ENCODE data around the gene HIKESHI. TPM values are rescaled to one million over a fixed set of nuclear protein-coding genes. Genes with fewer than 3 reads are reported as not detected.

The HIKESHI gene
- polyA plus RNA-seq, 3 donors: 21.5 to 71.2 (median 65.4) TPM

- no peak overlapping the region for H3K27ac Mint-ChIP-seq
- 94% methylated on average over 2 of the region's 7 CpGs for WGBS (ENCODE audit: insufficient coverage)
These were observed 67.6 kb downstream of the HIKESHI start for GRCh38 chr11:86369668-86370067.

GRCh38 chr11:86370171-86370570 is 68.1 kb downstream of the HIKESHI start:
- H3K4me2 ChIP-seq (replicated peaks; ENCODE audit: extremely low read depth, low read length, poor library complexity, severe bottlenecking): no peak overlapping the region
- H3K36me3 Mint-ChIP-seq: no peaks in the 10 kb centered on the region
- no peak overlapping the region for H3K4me3 Mint-ChIP-seq
- no peak overlapping the region for H3K4me3 ChIP-seq (replicated peaks in 1 of 3; ENCODE audit: low read depth in 2 of 3, low read length in 3 of 3)
- H3K27ac Mint-ChIP-seq: no peak overlapping the region
- intact Hi-C loops (cut with micrococcal nuclease): no loop called here
- H3K27ac ChIP-seq (ENCODE audit: low read depth in 1 of 2, low read length in 2 of 2): no peak overlapping the region
- no peak for TF ChIP-seq CTCF (IDR thresholded peaks at IDR 0.05)
- peaks cover 7 to 23% (median 18%) of the 10 kb centered on the region in 7 donors for H3K9me3 Mint-ChIP-seq
- peaks cover 0 to 6% (median 3%) of the 10 kb centered on the region in 3 donors for H3K27me3 Mint-ChIP-seq (ENCODE audit: low read depth in 3 of 3)
- H3K4me1 ChIP-seq (ENCODE audit: control insufficient read depth in 1 of 2, insufficient read depth in 2 of 2, low read length in 2 of 2): peaks cover 0 to 7% of the 10 kb centered on the region in 2 donors
- DNase-seq: no peak
- no peak overlapping the region for H2AFZ ChIP-seq (ENCODE audit: insufficient read depth, low read depth, low read length, poor library complexity, severe bottlenecking)
- WGBS (ENCODE audit: insufficient coverage): 100% methylated on average over 1 of the region's 4 CpGs
- no peaks in the 10 kb centered on the region for H3K36me3 ChIP-seq (replicated peaks in 1 of 2; ENCODE audit: control insufficient read depth in 1 of 2, insufficient read depth in 2 of 2, low read length in 2 of 2)
- no peak overlapping the region for H3K9ac ChIP-seq (ENCODE audit: insufficient read depth, low read length, poor library complexity, severe bottlenecking)
- no peaks in the 10 kb centered on the region for H3K27me3 ChIP-seq (ENCODE audit: control insufficient read depth in 2 of 2, insufficient read depth in 2 of 2, low read length in 2 of 2)
- peaks cover 17% of the 10 kb centered on the region for H3K4me1 Mint-ChIP-seq
- H3K79me2 ChIP-seq (ENCODE audit: insufficient read depth, low read length): no peaks in the 10 kb centered on the region
- H3K9me3 ChIP-seq (replicated peaks in 1 of 2; ENCODE audit: control insufficient read depth in 1 of 2, insufficient read depth in 1 of 2, low read length in 2 of 2): peaks cover 15 to 16% of the 10 kb centered on the region in 2 donors
- H4K20me1 ChIP-seq (ENCODE audit: insufficient read depth, low read length): no peaks in the 10 kb centered on the region

More at GRCh38 chr11:86369668-86370067, 67.6 kb downstream of the HIKESHI start:
- H2AFZ ChIP-seq (ENCODE audit: insufficient read depth, low read depth, low read length, poor library complexity, severe bottlenecking): no peak overlapping the region
- no peak for TF ChIP-seq CTCF (IDR thresholded peaks at IDR 0.05)
- H3K4me2 ChIP-seq (replicated peaks; ENCODE audit: extremely low read depth, low read length, poor library complexity, severe bottlenecking): no peak overlapping the region
- H3K4me3 Mint-ChIP-seq: no peak overlapping the region
- peaks cover 7 to 21% (median 18%) of the 10 kb centered on the region in 7 donors for H3K9me3 Mint-ChIP-seq
- no peaks in the 10 kb centered on the region for H3K36me3 ChIP-seq (replicated peaks in 1 of 2; ENCODE audit: control insufficient read depth in 1 of 2, insufficient read depth in 2 of 2, low read length in 2 of 2)
- peaks cover 15 to 16% of the 10 kb centered on the region in 2 donors for H3K9me3 ChIP-seq (replicated peaks in 1 of 2; ENCODE audit: control insufficient read depth in 1 of 2, insufficient read depth in 1 of 2, low read length in 2 of 2)
- no peak overlapping the region for H3K9ac ChIP-seq (ENCODE audit: insufficient read depth, low read length, poor library complexity, severe bottlenecking)
- no peaks in the 10 kb centered on the region for H3K27me3 ChIP-seq (ENCODE audit: control insufficient read depth in 2 of 2, insufficient read depth in 2 of 2, low read length in 2 of 2)
- H4K20me1 ChIP-seq (ENCODE audit: insufficient read depth, low read length): no peaks in the 10 kb centered on the region
- H3K27me3 Mint-ChIP-seq (ENCODE audit: low read depth in 3 of 3): peaks cover 0 to 3% (median 2%) of the 10 kb centered on the region in 3 donors
- H3K27ac ChIP-seq (ENCODE audit: low read depth in 1 of 2, low read length in 2 of 2): no peak overlapping the region
- peaks cover 14% of the 10 kb centered on the region for H3K4me1 Mint-ChIP-seq
- intact Hi-C loops (cut with micrococcal nuclease): no loop called here
- H3K79me2 ChIP-seq (ENCODE audit: insufficient read depth, low read length): no peaks in the 10 kb centered on the region
- H3K36me3 Mint-ChIP-seq: no peaks in the 10 kb centered on the region
- peaks cover 0 to 7% of the 10 kb centered on the region in 2 donors for H3K4me1 ChIP-seq (ENCODE audit: control insufficient read depth in 1 of 2, insufficient read depth in 2 of 2, low read length in 2 of 2)
- no peak overlapping the region for H3K4me3 ChIP-seq (replicated peaks in 1 of 3; ENCODE audit: low read depth in 2 of 3, low read length in 3 of 3)
- no peak for DNase-seq

Data from CD14-positive monocyte (primary cell).